ENCODE measurements around the gene KLC1. TPM values are rescaled to one million over a fixed set of nuclear protein-coding genes. Genes with fewer than 3 reads are reported as not detected.

The KLC1 gene
- total RNA-seq, 1 experiment from 2014 or later: 121 TPM

DNA sequence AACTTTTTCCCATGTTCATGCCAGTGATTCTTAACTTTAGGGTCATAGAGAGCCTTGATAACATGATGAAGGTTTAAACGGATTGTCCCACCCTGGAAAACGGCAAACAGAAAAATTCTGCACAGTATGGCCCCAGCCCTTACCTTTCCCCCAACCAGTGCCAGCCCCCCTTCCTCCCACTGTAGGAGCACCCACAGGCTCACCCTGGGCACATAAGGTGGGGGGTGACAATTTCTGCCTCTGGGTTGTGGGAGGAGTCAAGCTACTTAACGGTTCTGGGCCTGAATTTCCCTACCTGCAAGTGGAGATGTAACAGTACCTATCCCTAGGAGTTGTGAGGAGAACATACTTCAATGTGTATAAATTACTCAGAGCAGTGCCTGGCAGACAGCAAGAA is 68.2 kb downstream of the KLC1 start (continued):
- TF ChIP-seq ZBTB33 (IDR thresholded peaks at IDR 0.05; ENCODE audit: extremely low read depth, insufficient replicate concordance, low read length) (no peak), SRF (IDR thresholded peaks at IDR 0.05; ENCODE audit: low read depth) (no peak), TCF7L2 (IDR thresholded peaks at IDR 0.05; ENCODE audit: borderline replicate concordance, extremely low read depth, insufficient read depth, insufficient read length) (no peak), REST (IDR thresholded peaks at IDR 0.05; ENCODE audit: low read depth) (no peak), POLR2AphosphoS5 (IDR thresholded peaks at IDR 0.05; ENCODE audit: low read depth, low read length) (no peak), CBX3 (IDR thresholded peaks at IDR 0.05; ENCODE audit: low read depth) (no peak), EZH2phosphoT487 (IDR thresholded peaks at IDR 0.05; ENCODE audit: borderline replicate concordance) (no peak)

Measured in HCT116 (cell line).